ENCODE results near the gene CHTF18. TPM values are rescaled to one million over a fixed set of nuclear protein-coding genes. Genes with fewer than 3 reads are reported as not detected.

Gene CHTF18
- total and polyA plus RNA-seq, 2 of the 4 experiments (the other 2 are of a cell fraction) = 3.2 to 21.4 TPM

- H3K9me1 ChIP-seq (ENCODE audit: insufficient read depth, low read length) = no peaks in the 10 kb centered on the region
- no peak overlapping the region for H3K27ac ChIP-seq (ENCODE audit: insufficient read depth, low read length)
- no peak overlapping the region for H2BK15ac ChIP-seq (ENCODE audit: low read depth, low read length)
- H3K27me3 ChIP-seq (ENCODE audit: control insufficient read depth, insufficient read depth, low read length) = peaks cover 9% of the 10 kb centered on the region; the same call in 1 of the 2 replicates
- H4K20me1 ChIP-seq (ENCODE audit: insufficient read depth, low read length) = peaks cover 11% of the 10 kb centered on the region; the same call in 1 of the 2 replicates
- peaks cover 5% of the 10 kb centered on the region; the same call in 1 of the 2 replicates for H3K4me1 ChIP-seq (ENCODE audit: control insufficient read depth, insufficient read depth, low read length)
- ChIA-PET CTCF (no interaction called here), POLR2A (ENCODE audit: unreplicated experiment) (no interaction called here)
- no peak overlapping the region for H3K4me2 ChIP-seq (ENCODE audit: low read depth, low read length)
- no peaks in the 10 kb centered on the region for H3K9me3 ChIP-seq (ENCODE audit: control insufficient read depth, insufficient read depth, low read length)
- peaks cover 0 to 10% of the 10 kb centered on the region in 2 experiments; a peak in 1 of 4 replicates for H3K79me1 ChIP-seq (ENCODE audit: low read depth in 1 of 2, low read length in 2 of 2)
- H2BK20ac ChIP-seq (ENCODE audit: low read depth, low read length) = no peak overlapping the region
- H3K56ac ChIP-seq (ENCODE audit: extremely low read depth, insufficient read depth, low read length) = no peak overlapping the region
- no peak for TF ChIP-seq RAD21 (IDR thresholded peaks at IDR 0.05; ENCODE audit: low read length)
- no peak for TF ChIP-seq CEBPB (IDR thresholded peaks at IDR 0.05; ENCODE audit: low read depth, low read length)
- TF ChIP-seq MAFK (IDR thresholded peaks at IDR 0.05; ENCODE audit: low read depth, low read length) = no peak
- TF ChIP-seq RFX5 (IDR thresholded peaks at IDR 0.05; ENCODE audit: low read depth, low read length) = no peak
- no peak for TF ChIP-seq USF2 (IDR thresholded peaks at IDR 0.05; ENCODE audit: low read depth, low read length)
- no peak for TF ChIP-seq MXI1 (IDR thresholded peaks at IDR 0.05; ENCODE audit: borderline replicate concordance, low read depth, low read length)
- TF ChIP-seq POLR2A (IDR thresholded peaks at IDR 0.05; ENCODE audit: low read depth, low read length) = no peak
- no peak for TF ChIP-seq RCOR1 (IDR thresholded peaks at IDR 0.05; ENCODE audit: insufficient replicate concordance, low read length)
- TF ChIP-seq ELK1 (IDR thresholded peaks at IDR 0.05; ENCODE audit: borderline replicate concordance, low read depth, low read length) = no peak
- no peak overlapping the region for H3K4ac ChIP-seq (ENCODE audit: low read depth, low read length)
- no peak overlapping the region for H2BK120ac ChIP-seq (ENCODE audit: low read depth, low read length)
- no peak overlapping the region for H2AFZ ChIP-seq (replicated peaks; ENCODE audit: low read length, poor library complexity)
- ATAC-seq (ENCODE audit: low read depth) = no peak; the same call in 1 of the 2 replicates
- in situ Hi-C loops (cut with MboI; ENCODE audit: low sequenced_read_pairs) = no loop called here
- no peak for DNase-seq
- dilution Hi-C loops (cut with HindIII; ENCODE audit: low sequenced_read_pairs, unreplicated experiment) = no loop called here
- no peak overlapping the region for H2BK5ac ChIP-seq (ENCODE audit: low read depth, low read length, poor library complexity, severe bottlenecking)
- H3K14ac ChIP-seq (replicated peaks; ENCODE audit: low read depth, low read length) = no peak overlapping the region
- no peak overlapping the region for H4K8ac ChIP-seq (ENCODE audit: low read depth in 2 of 2, low read length in 2 of 2)
- intact Hi-C loops (cut with micrococcal nuclease) = no loop called here
- H3K9ac ChIP-seq (ENCODE audit: low read depth, low read length) = no peak overlapping the region
- H3K18ac ChIP-seq (ENCODE audit: low read depth, low read length) = no peak overlapping the region
- H4K5ac ChIP-seq (ENCODE audit: low read depth, low read length) = no peak overlapping the region
- H4K91ac ChIP-seq (ENCODE audit: insufficient read depth, low read depth, low read length) = no peak overlapping the region
- no peak overlapping the region for H3K4me3 ChIP-seq (ENCODE audit: insufficient read depth, low read depth, low read length)
- no TSS peak for BruUV-seq (replicated peaks)
- H2AK9ac ChIP-seq (replicated peaks; ENCODE audit: low read depth, low read length, poor library complexity) = no peak overlapping the region
- no peak overlapping the region for H3K23ac ChIP-seq (ENCODE audit: low read depth, low read length)
- H3K36me3 ChIP-seq (ENCODE audit: control insufficient read depth, insufficient read depth, low read length) = peaks cover 7% of the 10 kb centered on the region; the same call in 1 of the 2 replicates
- 60% methylated on average over 1 of the region's 19 CpGs; no CpG with 5 or more reads in 1 of the 2 experiments for WGBS, 2 experiments (ENCODE audit: extremely low coverage in 2 of 2, insufficient read length in 1 of 2)
- H2AK5ac ChIP-seq (ENCODE audit: low read depth, low read length) = no peak overlapping the region
Observed at GRCh38 chr16:781346-782010, 6.9 kb upstream of the CHTF18 start.
